CD4-positive, alpha-beta T cell (primary cell): ENCODE measurements around the gene IFT25. TPM values are rescaled to one million over a fixed set of nuclear protein-coding genes. Genes with fewer than 3 reads are reported as not detected.
"Not testable (repeated sequence)": the region's sequence is repeated elsewhere in the genome, so short reads cannot be mapped to it uniquely, and the experiment has no call there.

Experiments used
- ATAC-seq: fragments of 200-7000 bp; cut with Tn5 transposase; one replicate; pipeline ENCODE4 v1.10.0; 2022; ENCODE audit warnings: mild to moderate bottlenecking; ENCODE audit not compliant: poor library complexity
- CTCF ChIA-PET: fragments of 350-600 bp; sonication (Branson Sonifier 250); formaldehyde crosslinking; loops from one replicate; lab custom pipeline; 2021; ENCODE audit warnings: antibody characterized with exemption, inconsistent platforms; lab: Charles Lee
- POLR2A ChIA-PET: fragments of 350-600 bp; sonication (Branson Sonifier 250); formaldehyde crosslinking; loops from one replicate; lab custom pipeline; 2021; ENCODE audit warnings: antibody characterized with exemption, inconsistent platforms; lab: Charles Lee
- DNase-seq, 14 experiments: peaks; one replicate each; pipeline ENCODE4 v3.0.0-alpha.2; 2013 to 2020; ENCODE audit warnings: mixed read lengths in 2 of 14
- H3K27ac ChIP-seq, 2 donors: one replicate each; pipeline versions ENCODE4 v1.5.1 to v1.7.0; 2013; ENCODE audit warnings: low read length in 2 of 2, low read depth in 1 of 2, mild to moderate bottlenecking in 1 of 2
- H3K27me3 ChIP-seq, 2 experiments: 1 replicate in 1 of 2; 2 replicates in 1 of 2; pipeline versions ENCODE4 v1.6.1 to v1.7.0; 2013; ENCODE audit warnings: low read length in 2 of 2, control low read depth in 1 of 2, mild to moderate bottlenecking in 1 of 2, moderate library complexity in 1 of 2; ENCODE audit not compliant: insufficient read depth in 2 of 2, control insufficient read depth in 1 of 2
- H3K36me3 ChIP-seq: one replicate; pipeline ENCODE4 v1.6.1; 2013; ENCODE audit warnings: low read length, control low read depth; ENCODE audit not compliant: insufficient read depth
- H3K4me1 ChIP-seq: one replicate; pipeline ENCODE4 v1.6.1; 2013; ENCODE audit warnings: low read length, control low read depth; ENCODE audit not compliant: insufficient read depth
- H3K4me3 ChIP-seq: one replicate; pipeline ENCODE4 v1.5.1; 2013; ENCODE audit warnings: mild to moderate bottlenecking, low read length, moderate library complexity
- H3K9me3 ChIP-seq, 2 experiments: 1 replicate in 1 of 2; 2 replicates in 1 of 2; pipeline versions ENCODE4 v1.6.1 to v1.7.0; 2013; ENCODE audit warnings: low read length in 2 of 2, mild to moderate bottlenecking in 2 of 2, control low read depth in 1 of 2, moderate library complexity in 1 of 2; ENCODE audit not compliant: control insufficient read depth in 1 of 2, insufficient read depth in 1 of 2
- H3K27ac Mint-ChIP-seq: one replicate; pipeline ENCODE4 v1.8.0; 2020; ENCODE audit warnings: mixed read lengths
- H3K27me3 Mint-ChIP-seq: one replicate; pipeline ENCODE4 v1.8.0; 2021; ENCODE audit warnings: mixed read lengths
- H3K36me3 Mint-ChIP-seq: one replicate; pipeline ENCODE4 v1.8.0; 2021; ENCODE audit warnings: low read depth, mixed read lengths
- H3K4me1 Mint-ChIP-seq: one replicate; pipeline ENCODE4 v1.8.0; 2021; ENCODE audit warnings: low read depth, mixed read lengths
- H3K4me3 Mint-ChIP-seq: one replicate; pipeline ENCODE4 v1.8.0; 2020; ENCODE audit warnings: mild to moderate bottlenecking, mixed read lengths
- H3K9me3 Mint-ChIP-seq: one replicate; pipeline ENCODE4 v1.8.0; 2020; ENCODE audit warnings: mixed read lengths
- CTCF ChIP-seq: fragments of 200-600 bp; IDR thresholded peaks from one replicate; pipeline ENCODE4 v1.8.0; 2022; ENCODE audit warnings: antibody characterized with exemption, mild to moderate bottlenecking
- intact Hi-C, 2 experiments: fragments of 100-400 bp; cut with DNase I in 1 of 2; cut with micrococcal nuclease in 1 of 2; formaldehyde crosslinking; loops; one replicate each; pipeline versions ENCODE4 v1.15.1 to v1.9.0; 2023 to 2025; cut with DNase I, micrococcal nuclease
- total RNA-seq, 174 experiments: library from RNA in 2 of 174; stranded (reverse) in 2 of 174; gene quantifications; one replicate each; pipeline ENCODE4 v1.2.3 and lab custom pipeline; 2021 to 2026

IFT25 gene
- total RNA-seq, 2 experiments from 2014 or later = 12.7 to 13.9 TPM

- Histone ChIP-seq H3K4me1 (no peaks in the 10 kb centered on the region), H3K36me3 (peaks cover 59% of the 10 kb centered on the region), H3K27me3 (no peaks in the 10 kb centered on the region), H3K27ac (no peak overlapping the region), H3K4me3 (no peak overlapping the region), H3K9me3 (no peaks in the 10 kb centered on the region)
- DNase-seq (peak in 3 of 14 experiments; percentile 37 to 53 (median 52)), ATAC-seq (no peak)
- intact Hi-C loops = loop anchor here in 1 of 2 experiments (2.0 kb wide), 1 partner anchor 70 kb away; no protein-coding TSS in a partner anchor
- Mint-ChIP-seq H3K27me3 (no peaks in the 10 kb centered on the region), H3K4me1 (peaks cover 12% of the 10 kb centered on the region), H3K9me3 (no peaks in the 10 kb centered on the region), H3K27ac (no peak overlapping the region), H3K36me3 (peaks cover 84% of the 10 kb centered on the region), H3K4me3 (no peak overlapping the region)
- ChIA-PET CTCF (interaction anchor here (1.2 to 4.0 kb wide), 5 partner anchors 10 to 81 kb away, joined by 3 to 25 read pairs (median 4); partner anchors contain the start of genes IFT25, LRRC42 and YIPF1), POLR2A (interaction anchor here (1.6 kb wide), 1 partner anchor 66 kb away, joined by 4 read pairs; the partner anchor contains the start of gene IFT25)
- TF ChIP-seq CTCF = peak; percentile 63
Observed at GRCh38 chr1:53878492-53879105, 66.9 kb downstream of the IFT25 start.

GRCh38 chr1:53875150-53875549, 70.3 kb downstream of the IFT25 start:
- H3K36me3 ChIP-seq = peaks cover 68% of the 10 kb centered on the region
- H3K27me3 ChIP-seq, CTCF ChIA-PET: not testable (repeated sequence)

GRCh38 chr1:53871773-53872484, 73.6 kb downstream of the IFT25 start:
- no peaks in the 10 kb centered on the region for H3K4me1 ChIP-seq
- H3K27me3 Mint-ChIP-seq = no peaks in the 10 kb centered on the region
- TF ChIP-seq CTCF = no peak
- ATAC-seq = no peak
- no peak overlapping the region for H3K4me3 Mint-ChIP-seq
- CTCF ChIA-PET = interaction anchor here (1.6 to 1.7 kb wide), 2 partner anchors 11 kb away, joined by 3 to 9 read pairs; no protein-coding TSS in a partner anchor
- no peaks in the 10 kb centered on the region for H3K9me3 Mint-ChIP-seq
- H3K9me3 ChIP-seq = no peaks in the 10 kb centered on the region
- no peaks in the 10 kb centered on the region for H3K4me1 Mint-ChIP-seq
- DNase-seq = no peak
- no peak overlapping the region for H3K4me3 ChIP-seq
- H3K27me3 ChIP-seq = no peaks in the 10 kb centered on the region
- no peak overlapping the region for H3K27ac Mint-ChIP-seq
- intact Hi-C loops = no loop called here
- no peak overlapping the region for H3K27ac ChIP-seq
- peaks cover 69% of the 10 kb centered on the region for H3K36me3 ChIP-seq
- peaks cover 83% of the 10 kb centered on the region for H3K36me3 Mint-ChIP-seq
- POLR2A ChIA-PET = interaction anchor here (1.2 kb wide), 1 partner anchor 74 kb away, joined by 3 read pairs; the partner anchor contains the start of genes IFT25 and LRRC42

More at GRCh38 chr1:53875150-53875549, 70.3 kb downstream of the IFT25 start:
- H3K4me1 ChIP-seq, H3K27ac ChIP-seq, H3K4me3 Mint-ChIP-seq, POLR2A ChIA-PET, H3K4me3 ChIP-seq, H3K9me3 Mint-ChIP-seq, DNase-seq, H3K4me1 Mint-ChIP-seq, H3K27ac Mint-ChIP-seq, ATAC-seq, intact Hi-C loops, H3K27me3 Mint-ChIP-seq, H3K9me3 ChIP-seq: not testable (repeated sequence)
- peaks cover 83% of the 10 kb centered on the region for H3K36me3 Mint-ChIP-seq

Other genes with a start within 250 kb of the IFT25 start
- not detected for gene GLIS1, start 206.5 kb downstream of the IFT25 start, total RNA-seq
- 1 to 10 TPM; 5.4 to 8.1 TPM for gene NDC1, start 107.4 kb downstream of the IFT25 start, total RNA-seq
- 1 to 10 TPM; 4.3 to 5.5 TPM for gene YIPF1, start 55.9 kb downstream of the IFT25 start, total RNA-seq
- not detected for gene DIO1, start 51.5 kb downstream of the IFT25 start, total RNA-seq
- gene LRRC42, start 651 bp upstream of the IFT25 start, total RNA-seq = 1 to 10 TPM; 3.9 to 5.0 TPM
- not detected for gene LDLRAD1, start 72.5 kb upstream of the IFT25 start, total RNA-seq
- gene TMEM59, start 107.5 kb upstream of the IFT25 start, total RNA-seq = 100 to 1,000 TPM; 128 TPM
- gene TCEANC2, start 107.9 kb upstream of the IFT25 start, total RNA-seq = 1 to 10 TPM; 2.3 to 2.7 TPM
- not detected for gene CDCP2, start 207.3 kb upstream of the IFT25 start, total RNA-seq